CD4-positive, alpha-beta T cell treated with Interleukin-1 beta for 1 hour (primary cell): ENCODE data around the gene ANKRD33B.

Experiments used
- DNase-seq, 2 donors: peaks; one replicate each; pipeline ENCODE4 v3.0.0-alpha.2; 2020 to 2022

Gene ANKRD33B

GRCh38 chr5:10702911-10703491 lies 139.1 kb downstream of the ANKRD33B start:
- DNase-seq, result no peak

GRCh38 chr5:10703676-10704075 lies 139.8 kb downstream of the ANKRD33B start:
- no peak for DNase-seq

- peak; percentile 6 to 12 for DNase-seq
These were observed 141.2 kb downstream of the ANKRD33B start for GRCh38 chr5:10704949-10705621.

GRCh38 chr5:10705747-10706146 lies 141.9 kb downstream of the ANKRD33B start:
- no peak for DNase-seq

GRCh38 chr5:10706326-10706725 lies 142.5 kb downstream of the ANKRD33B start:
- DNase-seq, result no peak
